ENCODE data around the gene ATF1.

DNA sequence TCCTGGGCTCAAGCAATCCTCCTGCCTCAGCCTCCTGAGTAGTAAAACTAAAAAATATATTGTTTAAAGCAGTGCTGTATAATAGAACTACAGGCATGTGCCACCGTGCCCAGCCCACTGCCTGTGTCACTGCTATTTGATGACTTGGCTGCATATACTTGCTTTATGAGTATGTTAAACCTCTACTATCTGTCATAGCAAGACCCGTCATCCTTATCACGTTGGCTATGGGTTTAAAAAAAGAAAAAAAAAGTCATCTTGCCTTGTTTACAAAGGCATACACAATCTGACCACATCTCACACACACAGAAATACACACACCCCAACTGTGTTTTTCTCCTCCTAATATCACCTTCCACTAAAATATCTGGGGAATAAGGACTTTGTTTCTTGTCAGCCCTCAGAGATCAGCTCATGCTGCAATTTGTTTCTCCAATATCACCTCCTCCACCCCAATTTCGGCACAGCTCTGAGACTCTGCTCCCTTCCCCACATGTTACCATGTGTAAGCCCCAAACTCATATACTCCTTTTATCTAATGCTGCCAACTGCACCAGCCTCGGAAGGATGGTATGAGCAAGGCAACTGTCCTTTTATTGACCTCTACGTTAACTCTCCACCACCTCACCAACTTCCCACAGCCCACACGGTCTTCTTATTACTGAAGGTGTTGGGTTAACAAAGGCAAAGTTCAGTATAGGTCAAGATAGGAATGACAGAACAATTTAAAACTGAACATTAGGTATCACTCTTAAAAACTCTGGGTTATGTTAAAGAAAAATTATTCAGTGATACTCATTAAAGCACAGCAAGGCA, 78.0 kb downstream of the ATF1 start:
- TF ChIP-seq, protein P1, sequence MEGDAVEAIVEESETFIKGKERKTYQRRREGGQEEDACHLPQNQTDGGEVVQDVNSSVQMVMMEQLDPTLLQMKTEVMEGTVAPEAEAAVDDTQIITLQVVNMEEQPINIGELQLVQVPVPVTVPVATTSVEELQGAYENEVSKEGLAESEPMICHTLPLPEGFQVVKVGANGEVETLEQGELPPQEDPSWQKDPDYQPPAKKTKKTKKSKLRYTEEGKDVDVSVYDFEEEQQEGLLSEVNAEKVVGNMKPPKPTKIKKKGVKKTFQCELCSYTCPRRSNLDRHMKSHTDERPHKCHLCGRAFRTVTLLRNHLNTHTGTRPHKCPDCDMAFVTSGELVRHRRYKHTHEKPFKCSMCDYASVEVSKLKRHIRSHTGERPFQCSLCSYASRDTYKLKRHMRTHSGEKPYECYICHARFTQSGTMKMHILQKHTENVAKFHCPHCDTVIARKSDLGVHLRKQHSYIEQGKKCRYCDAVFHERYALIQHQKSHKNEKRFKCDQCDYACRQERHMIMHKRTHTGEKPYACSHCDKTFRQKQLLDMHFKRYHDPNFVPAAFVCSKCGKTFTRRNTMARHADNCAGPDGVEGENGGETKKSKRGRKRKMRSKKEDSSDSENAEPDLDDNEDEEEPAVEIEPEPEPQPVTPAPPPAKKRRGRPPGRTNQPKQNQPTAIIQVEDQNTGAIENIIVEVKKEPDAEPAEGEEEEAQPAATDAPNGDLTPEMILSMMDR (IDR thresholded peaks at IDR 0.05), result no peak
- no peak for TF ChIP-seq POLR2AphosphoS5 (IDR thresholded peaks at IDR 0.05)
